Daoy (cell line): ENCODE data around the gene KIF2B. TPM values are rescaled to one million over a fixed set of nuclear protein-coding genes. Genes with fewer than 3 reads are reported as not detected.
"Not testable (repeated sequence)": the region's sequence is repeated elsewhere in the genome, so short reads cannot be mapped to it uniquely, and the experiment has no call there.

Source experiments
- DNase-seq: peaks from one replicate; pipeline ENCODE4 v3.0.0-alpha.2; 2015; ENCODE audit warnings: low read depth
- total RNA-seq: library from RNA; depleted of rRNA; stranded (reverse); fragments of >200 nt; shearing (Covaris generic); gene quantifications from 2 replicates; pipeline ENCODE4 v1.2.3, GENCODE V29; 2014; rRNA removed

The KIF2B gene
- not detected in 2 replicates for total RNA-seq

DNA sequence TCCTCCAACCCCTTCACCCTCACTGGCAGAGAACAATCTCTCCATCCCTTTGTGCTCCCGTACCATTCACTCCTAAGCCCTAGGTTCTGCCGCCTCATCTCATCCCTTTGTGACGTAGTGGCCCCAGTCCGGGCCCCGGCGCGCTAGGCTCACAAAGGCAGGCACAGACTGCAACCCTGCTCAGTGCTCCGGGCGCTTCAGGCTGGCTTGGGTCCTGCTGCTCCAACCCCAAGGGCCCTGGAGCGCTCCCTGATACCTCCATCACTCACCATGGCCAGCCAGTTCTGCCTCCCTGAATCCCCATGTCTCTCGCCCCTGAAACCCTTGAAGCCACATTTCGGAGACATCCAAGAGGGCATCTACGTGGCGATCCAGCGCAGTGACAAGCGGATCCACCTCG lies at the start of gene KIF2B:
TSS of gene KIF2B (plus strand) at position 164 of the 400 bp plus-strand sequence. CDS start at position 271, 107 bp downstream.
- DNase-seq: no peak

DNA sequence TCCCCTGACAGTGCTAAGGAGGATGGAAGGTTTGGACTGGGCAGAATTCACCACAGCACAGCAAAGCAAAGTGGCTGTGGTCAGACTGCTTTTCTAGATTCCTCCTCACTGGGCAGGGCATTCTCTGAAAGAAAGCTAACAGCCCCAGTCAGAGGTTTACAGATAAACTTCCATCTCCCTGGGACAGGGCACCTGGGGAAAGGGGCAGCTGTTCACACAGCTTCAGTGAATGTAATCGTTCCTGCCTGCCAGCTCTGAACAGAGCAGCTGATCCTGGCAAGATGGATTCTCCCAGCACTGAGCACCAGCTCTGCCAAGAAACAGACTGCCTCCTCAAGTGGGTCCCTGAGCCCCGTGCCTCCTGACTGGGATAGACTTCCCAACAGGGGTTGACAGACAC lies 42.4 kb upstream of the KIF2B start:
- no peak for DNase-seq

GRCh38 chr17:53791551-53791950 lies 31.2 kb upstream of the KIF2B start:
- no peak for DNase-seq

DNA sequence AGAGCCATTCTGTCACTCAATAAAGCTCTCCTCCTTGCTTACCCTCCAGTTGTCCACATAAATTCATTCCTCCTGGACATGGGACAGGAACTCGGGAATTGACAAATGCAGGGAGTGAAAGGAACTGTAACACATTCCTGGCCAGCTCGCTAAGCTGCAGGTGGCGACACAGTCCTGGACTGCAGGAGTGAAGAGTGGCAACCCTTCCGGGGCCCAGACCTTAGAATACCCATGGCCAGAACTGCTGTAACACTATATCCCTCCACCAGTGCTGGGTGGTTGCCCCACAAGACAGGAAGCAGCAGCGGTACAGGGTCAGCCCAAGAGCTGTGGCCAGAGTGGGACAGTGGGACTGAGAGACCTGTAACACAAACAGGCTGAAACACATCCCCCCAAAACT lies 30.3 kb upstream of the KIF2B start:
- no peak for DNase-seq

DNA sequence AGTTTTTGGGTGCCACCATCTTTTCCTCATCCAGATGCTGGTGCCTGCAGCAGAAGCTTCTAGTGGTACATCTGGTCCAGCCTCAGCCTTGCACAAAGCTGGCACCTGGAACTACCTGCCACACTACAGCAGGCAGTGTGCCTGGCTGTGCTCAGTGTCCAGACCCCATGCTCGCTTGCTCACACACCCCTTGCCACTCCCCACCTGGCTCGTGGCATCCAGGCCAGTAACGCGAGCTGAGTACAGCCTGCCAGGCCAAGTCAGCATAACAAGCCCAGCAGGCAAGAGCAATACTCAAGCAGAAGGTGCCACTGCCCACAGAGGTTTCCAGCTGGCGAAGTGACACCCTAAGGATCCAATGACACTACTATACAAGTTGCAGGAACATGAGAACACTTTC lies 29.7 kb upstream of the KIF2B start:
- DNase-seq: no peak

DNA sequence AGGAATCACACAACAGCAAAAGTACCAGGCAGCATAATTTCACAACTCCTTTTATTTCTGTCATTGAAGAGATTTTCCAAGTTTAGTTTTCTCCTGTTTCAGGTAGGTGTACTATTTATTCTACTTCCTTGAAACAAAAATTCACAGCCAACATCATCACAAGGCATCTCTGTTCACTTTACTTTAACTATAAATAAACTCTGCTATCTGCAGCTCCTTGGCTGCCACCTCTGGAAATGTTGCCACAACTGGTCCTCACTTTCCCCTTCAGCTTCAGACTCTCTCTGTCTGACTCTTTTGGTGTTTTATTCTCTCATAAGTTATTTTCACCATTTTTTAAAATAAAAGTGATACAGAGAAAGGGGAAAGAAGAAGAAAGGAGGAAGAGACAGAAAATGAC lies 27.9 kb upstream of the KIF2B start:
- no peak for DNase-seq

DNA sequence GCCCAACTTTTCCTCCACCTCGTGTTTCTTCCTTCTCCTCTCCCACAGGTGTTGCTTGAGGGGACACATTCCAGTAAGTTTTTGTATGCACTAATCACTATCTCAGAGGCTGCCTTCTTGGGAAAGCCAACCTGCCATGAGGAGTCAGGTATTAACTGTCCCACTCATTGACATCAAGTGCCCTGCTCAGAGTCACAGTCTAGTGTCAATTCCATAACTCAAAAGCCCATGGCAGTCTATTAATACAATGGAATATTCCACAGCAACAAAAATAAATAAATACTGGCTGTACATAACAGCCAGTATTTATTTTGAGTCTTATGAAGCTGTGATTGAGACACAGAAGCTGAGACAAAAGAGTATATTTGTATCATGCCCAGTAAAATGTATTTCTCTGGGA lies 26.1 kb upstream of the KIF2B start:
- no peak for DNase-seq

DNA sequence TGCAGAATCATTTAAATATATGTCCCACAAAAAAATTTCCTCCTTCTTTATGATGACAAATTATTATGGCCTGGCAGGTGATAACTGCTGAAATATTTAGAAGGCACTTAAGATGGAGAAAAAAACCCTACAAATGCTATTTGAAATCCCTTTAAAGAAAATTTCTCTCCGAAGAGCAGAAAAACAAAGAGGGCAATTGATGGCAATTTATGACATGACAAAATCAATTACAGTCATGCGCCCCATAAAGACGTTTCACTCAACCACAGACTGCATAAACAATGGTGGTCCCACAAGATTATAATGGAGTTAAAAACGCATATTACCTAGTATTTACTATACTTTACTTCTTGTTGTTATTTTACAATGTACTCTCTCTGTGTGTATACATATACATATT lies 25.2 kb upstream of the KIF2B start:
- no peak for DNase-seq

DNA sequence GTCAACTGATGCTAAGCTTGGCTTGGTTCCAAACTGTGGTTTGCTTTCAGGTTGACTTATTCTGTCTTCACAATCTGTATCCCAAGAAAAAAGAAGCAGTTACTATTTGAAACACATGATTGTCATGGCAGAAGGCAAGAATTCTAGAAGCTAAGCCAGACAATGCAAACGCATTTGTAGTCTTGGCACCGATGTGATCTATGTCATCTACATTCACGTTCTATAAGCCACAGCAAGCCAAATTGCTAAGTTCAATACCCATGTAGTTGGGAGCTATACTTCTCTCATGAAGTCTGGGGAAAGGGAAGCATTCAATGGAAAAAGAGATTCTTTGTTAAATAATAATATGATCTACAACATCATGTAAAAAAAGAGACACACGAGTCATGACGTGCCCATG lies 18.3 kb upstream of the KIF2B start:
- no peak for DNase-seq

GRCh38 chr17:53806473-53806872 lies 16.3 kb upstream of the KIF2B start:
- no peak for DNase-seq

DNA sequence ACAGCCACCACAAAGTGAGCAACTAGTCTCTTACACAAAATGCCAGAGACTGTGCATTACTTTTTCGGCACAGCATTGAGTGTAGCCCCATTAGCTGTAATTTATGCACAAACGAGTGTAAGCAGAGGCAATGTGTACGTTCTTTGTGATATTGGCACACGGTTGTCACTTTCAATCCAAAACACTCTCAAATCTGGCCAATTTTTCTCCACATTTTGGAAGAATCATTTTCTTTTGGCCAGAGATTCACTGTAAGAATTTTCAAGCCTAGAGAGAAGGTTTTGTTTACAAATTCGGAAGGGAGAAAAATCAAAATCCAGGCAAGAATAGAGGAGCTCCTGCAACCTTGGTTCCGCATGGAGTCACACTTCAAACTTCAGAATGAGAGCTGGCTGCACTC lies 15.4 kb upstream of the KIF2B start:
- DNase-seq: no peak

DNA sequence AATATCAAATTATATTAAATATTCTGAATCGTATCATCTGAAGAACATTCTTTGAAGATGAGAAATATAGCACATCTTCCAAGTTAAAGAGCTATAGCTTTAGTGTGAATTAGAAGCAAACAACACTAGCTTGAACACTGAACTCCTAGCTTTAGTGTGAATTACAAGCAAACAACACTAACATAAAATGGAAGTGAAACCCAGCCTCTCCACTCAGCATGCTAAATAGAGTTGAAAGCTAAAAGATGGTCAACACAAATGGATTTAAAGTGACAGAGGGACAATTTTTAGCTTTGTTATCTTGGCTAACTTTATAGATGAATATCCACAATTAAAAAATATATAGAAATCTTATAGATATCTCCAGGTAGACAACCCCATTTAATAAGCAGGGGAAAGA lies 4.5 kb upstream of the KIF2B start:
- no peak for DNase-seq

DNA sequence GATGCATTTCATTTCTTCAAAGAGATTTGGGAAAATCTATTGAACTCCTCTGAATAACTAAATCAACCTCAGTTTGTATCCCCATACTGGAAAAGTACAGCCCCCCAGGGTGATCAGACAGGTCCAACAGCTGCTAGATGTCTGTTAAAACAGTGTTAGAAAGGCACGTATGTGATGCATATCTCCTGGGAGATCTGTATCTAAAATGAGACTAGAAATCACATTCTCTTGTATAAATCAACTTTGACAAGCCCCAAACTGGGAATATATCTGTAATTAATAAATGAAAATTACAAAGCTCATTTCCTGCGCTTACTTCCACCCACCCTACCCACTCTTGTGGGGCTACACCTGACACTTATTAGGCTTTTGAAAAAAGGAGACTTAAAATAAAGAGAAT lies 3.8 kb upstream of the KIF2B start:
- no peak for DNase-seq

- no peak for DNase-seq
Observed at GRCh38 chr17:53819956-53820355, 2.8 kb upstream of the KIF2B start.

DNA sequence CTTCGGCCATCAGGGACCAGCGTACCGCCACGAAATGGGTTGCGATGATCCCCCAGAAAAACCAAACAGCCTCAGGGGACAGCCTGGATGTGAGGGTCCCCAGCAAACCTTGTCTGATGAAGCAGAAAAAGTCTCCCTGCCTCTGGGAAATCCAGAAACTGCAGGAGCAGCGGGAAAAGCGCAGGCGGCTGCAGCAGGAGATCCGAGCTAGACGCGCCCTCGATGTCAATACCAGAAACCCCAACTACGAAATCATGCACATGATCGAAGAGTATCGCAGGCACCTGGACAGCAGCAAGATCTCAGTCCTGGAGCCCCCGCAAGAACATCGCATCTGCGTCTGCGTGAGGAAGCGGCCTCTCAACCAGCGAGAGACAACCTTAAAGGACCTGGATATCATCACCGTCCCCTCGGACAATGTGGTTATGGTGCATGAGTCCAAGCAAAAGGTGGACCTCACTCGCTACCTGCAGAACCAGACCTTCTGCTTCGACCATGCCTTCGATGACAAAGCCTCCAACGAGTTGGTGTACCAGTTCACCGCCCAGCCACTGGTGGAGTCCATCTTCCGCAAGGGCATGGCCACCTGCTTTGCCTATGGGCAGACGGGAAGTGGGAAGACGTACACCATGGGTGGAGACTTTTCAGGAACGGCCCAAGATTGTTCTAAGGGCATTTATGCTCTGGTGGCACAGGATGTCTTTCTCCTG lies 769 bp downstream of the KIF2B start:
- no peak for DNase-seq

DNA sequence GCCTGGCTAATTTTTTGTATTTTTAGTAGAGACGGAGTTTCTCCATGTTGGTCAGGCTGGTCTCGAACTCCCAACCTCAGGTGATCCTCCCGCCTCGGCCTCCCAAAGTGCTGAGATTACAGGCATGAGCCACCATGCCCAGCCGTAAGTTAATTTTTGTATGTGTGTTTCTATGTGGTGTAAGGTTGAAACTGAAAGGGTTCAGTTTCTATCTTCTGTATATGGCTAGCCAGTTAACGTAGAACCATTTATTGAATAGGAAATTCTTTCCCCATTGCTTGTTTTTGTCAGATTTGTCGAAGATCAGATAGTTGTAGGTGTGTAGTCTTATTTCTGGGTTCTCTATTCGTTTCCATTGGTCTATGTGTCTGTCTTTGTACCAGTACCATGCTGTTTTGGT lies 12.0 kb downstream of the KIF2B start:
- DNase-seq: not testable (repeated sequence)

DNA sequence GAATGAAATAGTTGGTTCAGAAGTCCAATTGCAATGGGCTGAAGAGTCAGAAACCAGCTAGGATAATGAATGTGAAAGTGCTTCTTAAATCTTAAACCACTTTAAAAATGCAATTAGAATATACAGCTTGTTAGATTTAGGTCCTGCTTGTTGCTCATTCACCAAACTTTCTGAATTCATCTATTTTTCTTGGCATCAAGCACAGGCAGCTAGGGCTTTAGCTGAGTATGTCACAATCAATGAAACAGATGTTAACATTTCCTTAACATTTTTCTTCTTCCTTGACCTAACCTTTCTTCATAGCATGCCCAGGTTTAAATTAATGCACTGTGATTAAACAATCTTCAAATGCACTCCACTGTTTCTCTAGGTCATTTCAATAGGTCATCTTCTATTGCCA lies 14.4 kb downstream of the KIF2B start:
- no peak for DNase-seq

DNA sequence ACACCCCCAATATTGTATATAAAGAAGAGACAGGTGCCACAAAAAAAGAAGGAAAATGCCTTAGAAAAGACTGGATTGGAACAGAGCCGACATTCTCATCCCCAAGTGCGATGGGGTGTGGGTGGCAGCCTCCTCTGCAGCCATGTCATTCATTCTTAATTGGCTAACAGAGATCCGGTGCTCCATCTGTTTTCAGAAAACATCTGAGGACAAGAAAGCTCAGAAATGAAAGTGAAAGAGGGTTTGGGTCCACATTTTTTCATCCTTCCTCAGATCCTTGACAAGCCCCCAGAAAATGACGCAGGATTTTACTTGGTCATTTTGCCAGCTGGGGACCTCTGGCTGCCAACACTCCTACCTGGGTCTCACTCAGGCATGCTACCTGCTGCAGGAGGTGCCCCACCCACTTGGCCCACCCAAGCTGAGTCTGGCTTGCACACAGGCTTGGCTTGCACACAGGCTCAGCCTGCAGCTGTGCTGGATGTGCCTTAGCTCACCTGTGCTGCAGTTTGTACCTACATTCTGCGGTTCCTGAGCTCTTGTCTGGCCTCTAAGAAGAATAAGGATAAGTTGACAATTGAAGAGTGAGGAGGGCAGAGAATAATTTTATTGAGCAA lies 21.9 kb downstream of the KIF2B start:
- no peak for DNase-seq

- DNase-seq: not testable (repeated sequence)
Observed at GRCh38 chr17:53871128-53871527, 48.4 kb downstream of the KIF2B start.
